H1 (cell line): ENCODE data around the gene FCAMR. TPM values are rescaled to one million over a fixed set of nuclear protein-coding genes. Genes with fewer than 3 reads are reported as not detected.

ENCODE experiments used
- POLR2A ChIP-seq, 2 experiments: IDR thresholded peaks; 1 replicate in 1 of 2; 2 replicates in 1 of 2; pipeline ENCODE4 v1.6.1; 2011; ENCODE audit warnings: low read depth in 2 of 2, low read length in 2 of 2, mild to moderate bottlenecking in 2 of 2; ENCODE audit errors: control extremely low read depth in 1 of 2
- RFX5 ChIP-seq: IDR thresholded peaks from 2 replicates; pipeline ENCODE4 v1.6.1; 2011; ENCODE audit warnings: low read depth, low read length, improper control_type of control experiment, borderline replicate concordance
- SAP30 ChIP-seq: fragments of 300-600 bp; sonication (generic); IDR thresholded peaks from 2 replicates; pipeline ENCODE4 v1.7.1; 2012; ENCODE audit warnings: low read length, moderate library complexity, mild to moderate bottlenecking, inconsistent platforms; ENCODE audit not compliant: insufficient read depth, insufficient replicate concordance
- SP4 ChIP-seq: IDR thresholded peaks from 2 replicates; pipeline ENCODE4 v1.6.1; 2012; ENCODE audit warnings: low read length, inconsistent platforms
- TBP ChIP-seq: IDR thresholded peaks from 2 replicates; pipeline ENCODE4 v1.6.1; 2011; ENCODE audit warnings: low read depth, low read length, improper control_type of control experiment
- polyA plus RNA-seq, 7 experiments: library from polyadenylated mRNA; depleted of rRNA in 3 of 7; stranded (reverse) in 5 of 7; unstranded in 2 of 7; fragments of >200 nt in 5 of 7; fragments of 200-250 nt in 2 of 7; gene quantifications; 1 replicate in 5 of 7; 2 replicates in 1 of 7; 4 replicates in 1 of 7; pipeline versions ENCODE4 v1.2.1 to v1.2.3, GENCODE V29; 2011 to 2013; ENCODE audit warnings: missing spikeins in 2 of 7, mixed read lengths in 2 of 7
- total RNA-seq: library from RNA; stranded (reverse); fragmentation: NEBNext Ultra II Directional; extraction: Animal tissue kit (Norgen Biotek cat#: 25700); gene quantifications from 2 replicates; pipeline ENCODE4 v1.2.1, GENCODE V29; 2021
- TF ChIP-seq, protein P1 (sequence below): IDR thresholded peaks from 2 replicates; pipeline ENCODE4 v1.6.1; 2011; ENCODE audit warnings: low read length, improper control_type of control experiment

Gene FCAMR
- total and polyA plus RNA-seq, 2 of the 8 experiments (the other 6 are each of a cell fraction or from before 2014, with no cell fraction given), result not detected

GRCh38 chr1:206974140-206974539, 3.9 kb upstream of the FCAMR start (continued):
- no peak for TF ChIP-seq TBP
- TF ChIP-seq RFX5, result no peak
- no peak for TF ChIP-seq SP4
- TF ChIP-seq, protein P1, sequence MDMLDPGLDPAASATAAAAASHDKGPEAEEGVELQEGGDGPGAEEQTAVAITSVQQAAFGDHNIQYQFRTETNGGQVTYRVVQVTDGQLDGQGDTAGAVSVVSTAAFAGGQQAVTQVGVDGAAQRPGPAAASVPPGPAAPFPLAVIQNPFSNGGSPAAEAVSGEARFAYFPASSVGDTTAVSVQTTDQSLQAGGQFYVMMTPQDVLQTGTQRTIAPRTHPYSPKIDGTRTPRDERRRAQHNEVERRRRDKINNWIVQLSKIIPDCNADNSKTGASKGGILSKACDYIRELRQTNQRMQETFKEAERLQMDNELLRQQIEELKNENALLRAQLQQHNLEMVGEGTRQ, result no peak
- no peak for TF ChIP-seq POLR2A (IDR thresholded peaks at IDR 0.05; ENCODE audit: control extremely low read depth in 1 of 2, low read depth in 2 of 2, low read length in 2 of 2)
- TF ChIP-seq SAP30, result no peak
- TF ChIP-seq, all 59 proteins: peak for 0
